Karpas-422 (cell line): ENCODE results near the gene HS6ST3. TPM values are rescaled to one million over a fixed set of nuclear protein-coding genes. Genes with fewer than 3 reads are reported as not detected.

Experiments used
- DNase-seq: peaks from one replicate; pipeline ENCODE4 v3.0.0-alpha.2; 2015
- H2AFZ ChIP-seq: fragments of 200-600 bp; sonication (generic); 2 replicates; pipeline ENCODE4 v1.6.1; 2014; ENCODE audit warnings: antibody characterized with exemption, low read length, mixed read lengths
- H3K27ac ChIP-seq: fragments of 200-600 bp; sonication (generic); 2 replicates; pipeline ENCODE4 v1.5.1; 2014; ENCODE audit warnings: mild to moderate bottlenecking, low read length, moderate library complexity
- H3K27me3 ChIP-seq: fragments of 200-600 bp; sonication (generic); 2 replicates; pipeline ENCODE4 v1.6.1; 2014; ENCODE audit warnings: low read length, mixed read lengths
- H3K36me3 ChIP-seq: fragments of 200-600 bp; sonication (generic); 2 replicates; pipeline ENCODE4 v1.6.1; 2014; ENCODE audit warnings: low read length, mixed read lengths; ENCODE audit not compliant: insufficient read depth
- H3K4me1 ChIP-seq: fragments of 200-600 bp; sonication (generic); 2 replicates; pipeline ENCODE4 v1.6.1; 2014; ENCODE audit warnings: mild to moderate bottlenecking, low read length, mixed read lengths
- H3K4me2 ChIP-seq: fragments of 200-600 bp; sonication (generic); 2 replicates; pipeline ENCODE4 v1.6.1; 2014; ENCODE audit warnings: low read length, low read depth, mild to moderate bottlenecking; ENCODE audit not compliant: poor library complexity, severe bottlenecking
- H3K4me3 ChIP-seq: fragments of 200-600 bp; sonication (generic); 2 replicates; pipeline ENCODE4 v1.5.1; 2014; ENCODE audit warnings: mild to moderate bottlenecking, antibody characterized with exemption, low read length, mixed read lengths
- H3K79me2 ChIP-seq: fragments of 200-600 bp; sonication (generic); 2 replicates; pipeline ENCODE4 v1.6.1; 2014; ENCODE audit warnings: mild to moderate bottlenecking, low read length, mixed read lengths
- H3K9ac ChIP-seq: fragments of 200-600 bp; sonication (generic); 2 replicates; pipeline ENCODE4 v1.6.0; 2014; ENCODE audit warnings: low read length
- H3K9me2 ChIP-seq: fragments of 200-600 bp; sonication (generic), shearing (Covaris generic); replicated peaks from 2 replicates; pipeline ENCODE4 v1.6.0; 2014; ENCODE audit warnings: mild to moderate bottlenecking, low read length, moderate library complexity; ENCODE audit not compliant: insufficient read depth
- H3K9me3 ChIP-seq: fragments of 300-700, 200-600 bp; sonication (generic); 2 replicates; pipeline ENCODE4 v1.6.1; 2014; ENCODE audit warnings: low read length, mixed read lengths
- H4K20me1 ChIP-seq: fragments of 200-600 bp; sonication (generic); 2 replicates; pipeline ENCODE4 v1.6.1; 2014; ENCODE audit warnings: mild to moderate bottlenecking, antibody characterized with exemption, low read length, low read depth; ENCODE audit not compliant: insufficient read depth
- total RNA-seq: library from RNA; depleted of rRNA; stranded (reverse); fragments of >200 nt; shearing (Covaris generic); gene quantifications from 2 replicates; pipeline ENCODE4 v1.2.3, GENCODE V29; 2014; ENCODE audit warnings: low replicate concordance; rRNA removed

The HS6ST3 gene
- total RNA-seq, 1 experiment from 2014 or later: not detected

DNA sequence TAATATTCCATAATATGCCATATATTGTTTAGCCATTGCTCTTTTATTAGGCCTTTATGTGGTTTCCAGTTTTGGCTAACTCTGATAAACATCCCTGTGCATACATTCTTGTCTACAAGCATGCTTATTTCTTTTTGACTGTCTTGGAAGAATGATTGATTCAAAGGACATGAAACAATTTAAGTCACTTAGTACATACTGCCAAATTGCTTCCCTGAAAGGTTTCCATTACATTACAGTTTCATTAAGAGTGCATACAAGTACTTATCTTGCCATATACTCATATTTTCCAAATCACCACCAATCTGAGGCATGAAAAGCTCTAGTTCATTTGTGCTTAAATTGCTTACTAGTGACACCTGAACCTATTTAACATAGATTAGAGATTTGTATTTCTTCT lies 790.5 kb downstream of the HS6ST3 start:
- no peak for DNase-seq
- no peaks in the 10 kb centered on the region; the same call in 1 of the 2 replicates for H3K27me3 ChIP-seq
- no peaks in the 10 kb centered on the region for H3K79me2 ChIP-seq
- no peak overlapping the region for H3K27ac ChIP-seq
- no peak overlapping the region for H3K9ac ChIP-seq
- no peaks in the 10 kb centered on the region for H3K36me3 ChIP-seq
- no peaks in the 10 kb centered on the region for H4K20me1 ChIP-seq
- H3K9me3 ChIP-seq: no peaks in the 10 kb centered on the region
- H3K4me3 ChIP-seq: no peak overlapping the region
- H3K9me2 ChIP-seq: no peaks in the 10 kb centered on the region
- H3K4me2 ChIP-seq: no peak overlapping the region
- H3K4me1 ChIP-seq: no peaks in the 10 kb centered on the region
- no peak overlapping the region for H2AFZ ChIP-seq

Other genes with a start within 250 kb of the HS6ST3 start
- gene UGGT2, start 36.7 kb upstream of the HS6ST3 start, total RNA-seq: 39.6 and 73.1 TPM in 2 replicates